KMS-11 (cell line): ENCODE measurements around the gene ABCA10.
"Not testable (repeated sequence)": the region's sequence is repeated elsewhere in the genome, so short reads cannot be mapped to it uniquely, and the experiment has no call there.

Experiments
- H2AFZ ChIP-seq: fragments of 200-600 bp; sonication (generic); 2 replicates; pipeline ENCODE4 v1.6.1; 2016; ENCODE audit warnings: antibody characterized with exemption, mixed run types, low read depth
- H3K27ac ChIP-seq: fragments of 200-600 bp; sonication (generic); 2 replicates; pipeline ENCODE4 v1.6.1; 2016; ENCODE audit warnings: mild to moderate bottlenecking, mixed run types
- H3K27me3 ChIP-seq: fragments of 200-600 bp; sonication (generic); 2 replicates; pipeline ENCODE4 v1.6.1; 2017; ENCODE audit warnings: mild to moderate bottlenecking, low read depth, mixed run types, moderate library complexity; ENCODE audit not compliant: insufficient read depth
- H3K36me3 ChIP-seq: fragments of 200-600 bp; sonication (generic); 2 replicates; pipeline ENCODE4 v1.6.1; 2017; ENCODE audit warnings: mild to moderate bottlenecking, mixed run types; ENCODE audit not compliant: insufficient read depth
- H3K4me1 ChIP-seq: fragments of 200-600 bp; sonication (generic); 2 replicates; pipeline ENCODE4 v1.6.1; 2016; ENCODE audit warnings: mild to moderate bottlenecking, low read depth, mixed run types; ENCODE audit not compliant: poor library complexity, severe bottlenecking
- H3K4me2 ChIP-seq: fragments of 200-600 bp; sonication (generic); 2 replicates; pipeline ENCODE4 v1.7.0; 2016; ENCODE audit warnings: mild to moderate bottlenecking, mixed run types
- H3K4me3 ChIP-seq: fragments of 200-600 bp; sonication (generic); IDR thresholded peaks from 2 replicates; pipeline ENCODE4 v1.6.1; 2017; ENCODE audit warnings: low read depth, low read length, mixed read lengths; ENCODE audit not compliant: insufficient read depth
- H3K79me2 ChIP-seq: fragments of 200-600 bp; sonication (generic); 2 replicates; pipeline ENCODE4 v1.6.1; 2016; ENCODE audit warnings: low read depth, mixed run types; ENCODE audit not compliant: insufficient read depth
- H3K9ac ChIP-seq: fragments of 200-600 bp; sonication (generic); 2 replicates; pipeline ENCODE4 v1.6.1; 2016; ENCODE audit warnings: mild to moderate bottlenecking, mixed run types
- H4K20me1 ChIP-seq: fragments of 200-600 bp; sonication (generic); 2 replicates; pipeline ENCODE4 v1.6.1; 2016; ENCODE audit warnings: mild to moderate bottlenecking, mixed run types; ENCODE audit not compliant: insufficient read depth
- TF ChIP-seq, protein P1 (sequence below): fragments of 200-600 bp; sonication (generic); conservative IDR thresholded peaks from 2 replicates; pipeline ENCODE4 v1.6.1; 2017; ENCODE audit warnings: low read depth, mild to moderate bottlenecking, antibody characterized with exemption, low read length, moderate library complexity, mixed read lengths

Gene ABCA10

DNA sequence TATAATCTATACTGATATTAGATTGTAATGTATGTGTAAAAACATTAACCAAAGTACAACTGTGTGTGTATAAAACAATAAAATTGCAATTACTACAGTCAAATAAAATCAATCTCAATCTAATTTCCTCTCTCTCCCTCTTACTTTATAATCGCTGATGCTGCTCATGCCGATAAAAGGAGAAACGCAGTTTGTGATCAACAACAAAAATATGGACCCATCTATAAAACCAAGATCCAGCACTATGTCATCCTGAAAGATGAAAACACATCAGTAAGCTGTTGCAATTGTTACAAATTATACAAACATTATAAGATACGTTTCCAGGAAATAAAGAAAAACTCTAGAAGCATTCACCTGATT, 53.4 kb downstream of the ABCA10 start:
- no peak overlapping the region for H3K4me3 ChIP-seq
- no peaks in the 10 kb centered on the region for H3K27me3 ChIP-seq
- H3K4me1 ChIP-seq = no peaks in the 10 kb centered on the region

DNA sequence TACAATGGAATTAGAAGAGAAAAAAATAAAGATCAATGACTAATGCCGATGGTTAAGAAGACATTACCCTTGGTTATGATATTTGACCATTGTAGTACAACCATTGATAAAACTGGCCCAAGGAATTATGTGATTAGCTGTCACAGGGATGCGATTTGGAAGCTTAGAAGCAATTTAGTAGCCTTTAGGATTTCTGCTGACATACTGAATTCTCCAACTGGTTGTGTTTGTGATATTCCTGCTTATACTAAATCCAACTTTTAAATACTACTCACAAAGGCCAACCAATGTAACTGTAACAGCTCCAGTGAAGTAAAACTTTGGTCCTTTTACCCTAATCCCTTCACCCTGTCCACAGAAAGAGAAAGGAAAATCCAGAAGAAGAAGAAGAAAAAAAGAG, 55.5 kb downstream of the ABCA10 start:
- no peak overlapping the region for H3K4me2 ChIP-seq

More for the DNA sequence above, 53.4 kb downstream of the ABCA10 start:
- TF ChIP-seq, protein P1, sequence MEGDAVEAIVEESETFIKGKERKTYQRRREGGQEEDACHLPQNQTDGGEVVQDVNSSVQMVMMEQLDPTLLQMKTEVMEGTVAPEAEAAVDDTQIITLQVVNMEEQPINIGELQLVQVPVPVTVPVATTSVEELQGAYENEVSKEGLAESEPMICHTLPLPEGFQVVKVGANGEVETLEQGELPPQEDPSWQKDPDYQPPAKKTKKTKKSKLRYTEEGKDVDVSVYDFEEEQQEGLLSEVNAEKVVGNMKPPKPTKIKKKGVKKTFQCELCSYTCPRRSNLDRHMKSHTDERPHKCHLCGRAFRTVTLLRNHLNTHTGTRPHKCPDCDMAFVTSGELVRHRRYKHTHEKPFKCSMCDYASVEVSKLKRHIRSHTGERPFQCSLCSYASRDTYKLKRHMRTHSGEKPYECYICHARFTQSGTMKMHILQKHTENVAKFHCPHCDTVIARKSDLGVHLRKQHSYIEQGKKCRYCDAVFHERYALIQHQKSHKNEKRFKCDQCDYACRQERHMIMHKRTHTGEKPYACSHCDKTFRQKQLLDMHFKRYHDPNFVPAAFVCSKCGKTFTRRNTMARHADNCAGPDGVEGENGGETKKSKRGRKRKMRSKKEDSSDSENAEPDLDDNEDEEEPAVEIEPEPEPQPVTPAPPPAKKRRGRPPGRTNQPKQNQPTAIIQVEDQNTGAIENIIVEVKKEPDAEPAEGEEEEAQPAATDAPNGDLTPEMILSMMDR = no peak
- Histone ChIP-seq H3K27ac (no peak overlapping the region), H2AFZ (no peak overlapping the region), H4K20me1 (no peaks in the 10 kb centered on the region), H3K9ac (no peak overlapping the region), H3K4me2 (no peak overlapping the region), H3K79me2 (no peaks in the 10 kb centered on the region), H3K36me3 (no peaks in the 10 kb centered on the region)

DNA sequence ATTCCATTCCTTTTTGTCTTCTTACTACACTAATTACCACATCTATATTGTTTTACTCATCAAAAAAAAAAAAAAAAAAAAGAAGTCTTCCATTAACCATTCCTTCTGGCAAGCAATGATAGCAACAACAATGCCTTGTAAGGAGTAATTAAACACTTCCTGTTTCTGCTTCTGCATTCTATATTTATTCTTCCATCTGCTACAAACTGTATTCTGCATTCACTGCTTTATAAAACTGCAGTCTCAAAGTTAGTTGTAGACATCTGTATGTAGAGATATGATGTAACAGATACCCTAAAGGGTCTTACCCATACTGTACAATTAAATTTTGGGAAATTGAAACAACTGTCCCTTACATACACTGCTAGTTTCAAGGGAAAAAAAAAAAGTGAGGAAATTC, 58.2 kb downstream of the ABCA10 start:
- Histone ChIP-seq H4K20me1 (no peaks in the 10 kb centered on the region), H3K27ac (no peak overlapping the region), H3K36me3 (no peaks in the 10 kb centered on the region), H3K9ac (no peak overlapping the region), H3K79me2 (no peaks in the 10 kb centered on the region), H3K27me3 (no peaks in the 10 kb centered on the region), H3K4me3 (no peak overlapping the region), H3K4me1 (no peaks in the 10 kb centered on the region), H2AFZ (no peak overlapping the region), H3K4me2 (no peak overlapping the region)
- TF ChIP-seq, protein P1 = no peak

More for the DNA sequence above, 55.5 kb downstream of the ABCA10 start:
- Histone ChIP-seq H3K27me3 (no peaks in the 10 kb centered on the region), H3K4me3 (no peak overlapping the region), H3K79me2 (no peaks in the 10 kb centered on the region), H3K4me1 (no peaks in the 10 kb centered on the region), H4K20me1 (no peaks in the 10 kb centered on the region), H3K27ac (no peak overlapping the region), H3K9ac (no peak overlapping the region), H3K36me3 (no peaks in the 10 kb centered on the region), H2AFZ (no peak overlapping the region)
- TF ChIP-seq, protein P1 = no peak

DNA sequence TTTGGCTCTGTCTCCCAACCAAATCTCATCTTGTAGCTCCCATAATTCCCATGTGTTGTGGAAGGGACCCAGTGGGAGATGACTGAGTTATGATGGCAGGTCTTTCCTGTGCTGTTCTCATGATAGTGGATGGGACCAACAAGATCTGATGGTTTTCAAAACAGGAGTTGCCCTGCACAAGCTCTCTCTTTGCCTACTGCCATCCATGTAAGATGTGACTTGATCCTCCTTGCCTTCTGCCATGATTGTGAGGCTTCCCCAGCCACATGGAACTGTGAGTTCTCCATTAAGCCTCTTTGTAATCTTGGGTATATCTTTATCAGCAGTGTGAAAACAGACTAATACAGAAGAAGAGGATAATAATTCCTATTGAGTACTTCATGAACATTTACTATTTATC, 60.0 kb downstream of the ABCA10 start:
- not testable (repeated sequence) for H3K27ac ChIP-seq, H4K20me1 ChIP-seq, H3K4me1 ChIP-seq, H3K36me3 ChIP-seq, H3K4me3 ChIP-seq, H3K4me2 ChIP-seq, H3K79me2 ChIP-seq, H3K27me3 ChIP-seq, H2AFZ ChIP-seq, H3K9ac ChIP-seq

DNA sequence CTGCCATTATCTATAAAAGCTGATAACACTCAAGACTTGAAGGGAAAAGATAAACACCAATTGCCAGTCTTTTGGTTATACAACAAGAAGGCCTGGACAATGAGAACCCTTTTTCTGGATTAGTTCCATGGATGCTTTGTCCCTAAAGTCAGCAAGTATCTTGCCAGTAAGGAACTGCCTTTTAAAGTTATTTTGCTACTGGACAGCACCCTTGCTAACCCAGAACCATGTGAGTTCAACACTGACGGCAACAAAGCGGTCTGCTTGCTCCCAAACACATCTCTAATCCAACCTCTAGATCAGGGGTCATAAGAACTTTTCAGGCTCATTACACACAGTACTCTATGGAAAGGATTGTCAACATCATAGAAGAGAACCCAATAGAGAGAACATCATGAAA, 61.7 kb downstream of the ABCA10 start:
- Histone ChIP-seq H3K79me2 (no peaks in the 10 kb centered on the region), H3K4me1 (no peaks in the 10 kb centered on the region), H4K20me1 (no peaks in the 10 kb centered on the region), H3K27me3 (no peaks in the 10 kb centered on the region), H3K4me2 (no peak overlapping the region), H2AFZ (no peak overlapping the region), H3K27ac (no peak overlapping the region), H3K36me3 (no peaks in the 10 kb centered on the region), H3K9ac (no peak overlapping the region), H3K4me3 (no peak overlapping the region)
- TF ChIP-seq, protein P1 = no peak
